ENCODE measurements around the gene THSD4. TPM values are rescaled to one million over a fixed set of nuclear protein-coding genes. Genes with fewer than 3 reads are reported as not detected.

The THSD4 gene
- total RNA-seq, 2 experiments from 2014 or later = not detected

DNA sequence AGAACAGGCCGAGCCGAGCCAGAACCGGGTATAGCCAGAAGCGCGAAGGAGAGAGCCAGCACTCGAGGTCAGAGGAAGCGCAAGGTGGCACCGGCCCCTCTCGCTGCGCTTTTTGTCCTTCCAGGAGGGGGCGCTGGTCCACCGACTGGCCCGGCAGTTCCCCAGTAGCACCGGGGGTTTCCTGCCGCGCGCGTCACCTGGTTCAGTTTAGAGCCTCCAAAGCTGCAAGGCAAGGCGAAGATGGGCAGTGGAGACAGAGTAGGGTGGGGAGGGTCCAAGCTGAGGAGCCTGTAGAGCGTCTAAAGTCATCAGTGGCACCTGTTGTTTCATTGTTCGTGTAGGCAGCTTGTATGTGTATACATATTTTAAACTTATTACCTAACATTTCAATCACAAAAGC is 687.5 kb downstream of the THSD4 start:
- intact Hi-C loops (cut with DNase I, micrococcal nuclease) = loop anchor here in 1 of 2 experiments (5.0 kb wide), 1 partner anchor 60 kb away; no protein-coding TSS in a partner anchor
- Histone ChIP-seq H3K9me3 (ENCODE audit: control insufficient read depth in 1 of 2, insufficient read depth in 1 of 2, low read length in 2 of 2) (peaks cover 0 to 8% of the 10 kb centered on the region in 2 experiments), H3K27me3 (ENCODE audit: control insufficient read depth in 1 of 2, insufficient read depth in 2 of 2, low read length in 2 of 2) (peaks cover 6 to 13% of the 10 kb centered on the region in 2 experiments), H3K27ac (ENCODE audit: low read depth in 1 of 2, low read length in 2 of 2) (no peak overlapping the region), H3K4me1 (ENCODE audit: insufficient read depth, low read length) (no peaks in the 10 kb centered on the region), H3K4me3 (ENCODE audit: low read length) (no peak overlapping the region), H3K36me3 (ENCODE audit: insufficient read depth, low read length) (no peaks in the 10 kb centered on the region)
- TF ChIP-seq, protein P1, sequence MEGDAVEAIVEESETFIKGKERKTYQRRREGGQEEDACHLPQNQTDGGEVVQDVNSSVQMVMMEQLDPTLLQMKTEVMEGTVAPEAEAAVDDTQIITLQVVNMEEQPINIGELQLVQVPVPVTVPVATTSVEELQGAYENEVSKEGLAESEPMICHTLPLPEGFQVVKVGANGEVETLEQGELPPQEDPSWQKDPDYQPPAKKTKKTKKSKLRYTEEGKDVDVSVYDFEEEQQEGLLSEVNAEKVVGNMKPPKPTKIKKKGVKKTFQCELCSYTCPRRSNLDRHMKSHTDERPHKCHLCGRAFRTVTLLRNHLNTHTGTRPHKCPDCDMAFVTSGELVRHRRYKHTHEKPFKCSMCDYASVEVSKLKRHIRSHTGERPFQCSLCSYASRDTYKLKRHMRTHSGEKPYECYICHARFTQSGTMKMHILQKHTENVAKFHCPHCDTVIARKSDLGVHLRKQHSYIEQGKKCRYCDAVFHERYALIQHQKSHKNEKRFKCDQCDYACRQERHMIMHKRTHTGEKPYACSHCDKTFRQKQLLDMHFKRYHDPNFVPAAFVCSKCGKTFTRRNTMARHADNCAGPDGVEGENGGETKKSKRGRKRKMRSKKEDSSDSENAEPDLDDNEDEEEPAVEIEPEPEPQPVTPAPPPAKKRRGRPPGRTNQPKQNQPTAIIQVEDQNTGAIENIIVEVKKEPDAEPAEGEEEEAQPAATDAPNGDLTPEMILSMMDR (IDR thresholded peaks at IDR 0.05) = no peak
- Mint-ChIP-seq H3K36me3 (ENCODE audit: low read depth) (no peaks in the 10 kb centered on the region), H3K27ac (no peak overlapping the region), H3K9me3 (no peaks in the 10 kb centered on the region), H3K27me3 (peaks cover 25% of the 10 kb centered on the region), H3K4me1 (ENCODE audit: low read depth) (no peaks in the 10 kb centered on the region), H3K4me3 (no peak overlapping the region)
- ChIA-PET POLR2A (no interaction called here), CTCF (no interaction called here)
- peak in 3 of 14 experiments; percentile 7 to 37 (median 29) for DNase-seq
- ATAC-seq (ENCODE audit: poor library complexity) = no peak

- DNase-seq (no peak), ATAC-seq (ENCODE audit: poor library complexity) (no peak)
- H3K4me3 Mint-ChIP-seq = no peak overlapping the region
- H3K4me1 Mint-ChIP-seq (ENCODE audit: low read depth) = no peaks in the 10 kb centered on the region
- H3K27ac ChIP-seq (ENCODE audit: low read depth in 1 of 2, low read length in 2 of 2) = no peak overlapping the region
- H3K4me3 ChIP-seq (ENCODE audit: low read length) = no peak overlapping the region
- H3K27me3 ChIP-seq (ENCODE audit: control insufficient read depth in 1 of 2, insufficient read depth in 2 of 2, low read length in 2 of 2) = peaks cover 6 to 13% of the 10 kb centered on the region in 2 experiments
- ChIA-PET CTCF (no interaction called here), POLR2A (no interaction called here)
- no peaks in the 10 kb centered on the region for H3K36me3 ChIP-seq (ENCODE audit: insufficient read depth, low read length)
- intact Hi-C loops (cut with DNase I, micrococcal nuclease) = loop anchor here in 1 of 2 experiments (5.0 kb wide), 1 partner anchor 62 kb away; no protein-coding TSS in a partner anchor
- no peaks in the 10 kb centered on the region for H3K9me3 Mint-ChIP-seq
- peaks cover 0 to 8% of the 10 kb centered on the region in 2 experiments for H3K9me3 ChIP-seq (ENCODE audit: control insufficient read depth in 1 of 2, insufficient read depth in 1 of 2, low read length in 2 of 2)
- H3K27ac Mint-ChIP-seq = no peak overlapping the region
- H3K4me1 ChIP-seq (ENCODE audit: insufficient read depth, low read length) = no peaks in the 10 kb centered on the region
- no peaks in the 10 kb centered on the region for H3K36me3 Mint-ChIP-seq (ENCODE audit: low read depth)
- H3K27me3 Mint-ChIP-seq = peaks cover 22% of the 10 kb centered on the region
- TF ChIP-seq, protein P1 (IDR thresholded peaks at IDR 0.05) = no peak
These were observed 689.0 kb downstream of the THSD4 start for GRCh38 chr15:71804226-71804625.

GRCh38 chr15:71804695-71805470 is 689.6 kb downstream of the THSD4 start:
- ATAC-seq (ENCODE audit: poor library complexity) (no peak), DNase-seq (no peak)
- Histone ChIP-seq H3K36me3 (ENCODE audit: insufficient read depth, low read length) (no peaks in the 10 kb centered on the region), H3K4me3 (ENCODE audit: low read length) (no peak overlapping the region), H3K27me3 (ENCODE audit: control insufficient read depth in 1 of 2, insufficient read depth in 2 of 2, low read length in 2 of 2) (peaks cover 6 to 13% of the 10 kb centered on the region in 2 experiments), H3K4me1 (ENCODE audit: insufficient read depth, low read length) (no peaks in the 10 kb centered on the region), H3K9me3 (ENCODE audit: control insufficient read depth in 1 of 2, insufficient read depth in 1 of 2, low read length in 2 of 2) (peaks cover 0 to 8% of the 10 kb centered on the region in 2 experiments), H3K27ac (ENCODE audit: low read depth in 1 of 2, low read length in 2 of 2) (no peak overlapping the region)
- POLR2A ChIA-PET = no interaction called here
- CTCF ChIA-PET = no interaction called here
- Mint-ChIP-seq H3K27ac (no peak overlapping the region), H3K27me3 (peaks cover 20% of the 10 kb centered on the region), H3K36me3 (ENCODE audit: low read depth) (no peaks in the 10 kb centered on the region), H3K4me1 (ENCODE audit: low read depth) (no peaks in the 10 kb centered on the region), H3K4me3 (no peak overlapping the region), H3K9me3 (no peaks in the 10 kb centered on the region)
- TF ChIP-seq, protein P1 (IDR thresholded peaks at IDR 0.05) = no peak
- intact Hi-C loops (cut with DNase I, micrococcal nuclease) = loop anchor here in 1 of 2 experiments (5.0 kb wide), 1 partner anchor 63 kb away; no protein-coding TSS in a partner anchor

All from CD4-positive, alpha-beta T cell (primary cell).